Epithelial cell of esophagus (primary cell): ENCODE results near the gene COL4A2.

ENCODE experiments used
- DNase-seq: peaks from one replicate; pipeline ENCODE4 v3.0.0; 2010; ENCODE audit warnings: low read depth
- H3K4me3 ChIP-seq: 2 replicates; pipeline ENCODE4 v1.5.1; 2011; ENCODE audit warnings: mild to moderate bottlenecking, low read length, control low read depth
- CTCF ChIP-seq: IDR thresholded peaks from 2 replicates; pipeline ENCODE4 v1.5.1; 2011; ENCODE audit warnings: low read depth, mild to moderate bottlenecking, low read length, control low read depth, inconsistent platforms; ENCODE audit not compliant: insufficient read depth; ENCODE audit errors: missing control alignments

Gene COL4A2

DNA sequence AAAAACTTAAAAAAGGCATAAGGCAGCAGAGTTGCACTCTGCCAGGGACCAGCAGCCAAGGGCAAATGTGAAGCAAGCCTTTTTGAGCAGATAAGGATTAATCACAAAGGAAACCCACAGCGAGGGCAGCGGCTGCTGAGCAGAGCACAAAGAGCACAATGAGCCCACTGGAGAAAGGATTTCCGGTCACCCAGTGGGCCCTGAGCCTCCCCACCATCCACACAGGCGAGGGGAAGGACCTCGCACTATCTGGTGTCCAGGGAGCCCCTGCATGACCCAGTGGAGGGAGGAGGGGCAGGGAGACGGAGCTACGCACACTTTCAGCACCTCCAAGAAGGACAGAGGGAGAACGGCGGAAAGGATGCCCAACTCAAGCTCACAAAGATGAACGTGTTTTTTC lies 40.1 kb upstream of the COL4A2 start:
- DNase-seq, result no peak
- no peak overlapping the region for H3K4me3 ChIP-seq
- TF ChIP-seq CTCF, result no peak

GRCh38 chr13:110268061-110268460 lies 39.0 kb upstream of the COL4A2 start:
- H3K4me3 ChIP-seq, result no peak overlapping the region
- DNase-seq, result no peak
- no peak for TF ChIP-seq CTCF

DNA sequence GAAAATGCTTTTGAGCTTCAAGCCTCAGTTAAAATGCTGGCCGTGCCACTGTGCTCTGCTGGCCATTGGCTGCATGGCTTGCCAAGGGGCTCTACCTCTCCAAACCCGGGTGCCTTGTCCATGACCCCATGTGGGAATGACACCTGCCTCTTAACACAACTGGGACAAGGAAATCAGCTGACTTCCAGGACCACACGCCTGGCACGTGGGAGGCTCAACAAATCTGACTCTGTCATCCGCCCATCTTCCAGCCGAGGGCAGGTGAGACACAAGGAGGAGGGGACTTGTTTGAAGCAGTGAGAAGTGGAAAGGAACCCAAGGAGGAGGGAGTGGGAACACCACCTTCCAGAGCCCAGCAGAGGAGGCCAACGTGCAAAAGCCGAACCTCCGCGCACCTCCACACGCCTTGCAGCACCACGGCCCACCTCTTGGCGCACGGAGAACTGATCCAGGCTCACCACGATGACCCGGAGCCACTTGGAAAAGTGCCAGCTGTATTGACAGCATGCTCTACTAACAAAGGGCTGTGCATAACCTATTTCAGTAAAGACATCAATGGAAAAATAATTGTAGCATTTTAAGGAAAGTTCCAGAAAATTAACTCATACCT lies 38.4 kb upstream of the COL4A2 start:
- no peak overlapping the region for H3K4me3 ChIP-seq
- DNase-seq, result no peak
- TF ChIP-seq CTCF, result no peak

- H3K4me3 ChIP-seq, result no peak overlapping the region
- TF ChIP-seq CTCF, result no peak
- no peak for DNase-seq
These were observed 37.4 kb upstream of the COL4A2 start for GRCh38 chr13:110269509-110270185.

GRCh38 chr13:110270507-110270906 lies 36.6 kb upstream of the COL4A2 start:
- no peak overlapping the region for H3K4me3 ChIP-seq
- no peak for TF ChIP-seq CTCF
- DNase-seq, result no peak

GRCh38 chr13:110271313-110271712 lies 35.8 kb upstream of the COL4A2 start:
- DNase-seq, result no peak
- TF ChIP-seq CTCF, result no peak
- no peak overlapping the region for H3K4me3 ChIP-seq

GRCh38 chr13:110272227-110272626 lies 34.9 kb upstream of the COL4A2 start:
- DNase-seq, result no peak
- no peak for TF ChIP-seq CTCF
- no peak overlapping the region for H3K4me3 ChIP-seq
